PC-3 (cell line): ENCODE measurements around the gene EN1. TPM values are rescaled to one million over a fixed set of nuclear protein-coding genes. Genes with fewer than 3 reads are reported as not detected.

Source experiments
- ATAC-seq: fragments of 200-7000 bp; cut with Tn5 transposase; 2 replicates; pipeline ENCODE4 v1.9.1; 2020; ENCODE audit warnings: mild to moderate bottlenecking, moderate library complexity
- BruUV-seq: library from RNA; stranded (reverse); fragments of 400-500 nt; replicated peaks from 2 replicates; lab custom pipeline; 2021; lab: Mats Ljungman, UMichigan
- CTCF ChIA-PET: fragments of 300-600 bp; sonication (Branson Sonifier 250); formaldehyde crosslinking; loops from one replicate; lab custom pipeline; 2022; ENCODE audit warnings: antibody characterized with exemption; lab: Charles Lee
- POLR2A ChIA-PET: fragments of 300-600 bp; sonication (Branson Sonifier 250); formaldehyde crosslinking; loops from one replicate; lab custom pipeline; 2022; ENCODE audit warnings: antibody characterized with exemption; ENCODE audit not compliant: unreplicated experiment; lab: Charles Lee
- DNase-seq: peaks from one replicate; pipeline ENCODE4 v3.0.0-alpha.2; 2015
- H2AFZ ChIP-seq: fragments of 300-600 bp; sonication (generic); 2 replicates; pipeline ENCODE4 v1.6.0; 2016; ENCODE audit warnings: antibody characterized with exemption, low read length
- H3F3A ChIP-seq: fragments of 300-600 bp; sonication (generic); one replicate; pipeline ENCODE4 v1.6.0; 2017; ENCODE audit warnings: antibody characterized with exemption, low read length, control low read depth, mild to moderate bottlenecking; ENCODE audit not compliant: unreplicated experiment
- H3K27ac ChIP-seq: fragments of 300-600 bp; sonication (generic); 2 replicates; pipeline ENCODE4 v1.5.1; 2016; ENCODE audit warnings: mild to moderate bottlenecking, low read length
- H3K27me3 ChIP-seq: fragments of 300-600 bp; sonication (generic); 2 replicates; pipeline ENCODE4 v1.6.1; 2016; ENCODE audit warnings: low read length, mixed read lengths
- H3K36me3 ChIP-seq: fragments of 300-600 bp; sonication (generic); 2 replicates; pipeline ENCODE4 v1.6.1; 2016; ENCODE audit warnings: low read depth, mixed run types, low read length, mixed read lengths
- H3K4me1 ChIP-seq: fragments of 300-600 bp; sonication (generic); 2 replicates; pipeline ENCODE4 v1.5.1; 2016; ENCODE audit warnings: low read length; ENCODE audit not compliant: insufficient read depth
- H3K4me2 ChIP-seq: fragments of 300-600 bp; sonication (generic); 2 replicates; pipeline ENCODE4 v1.6.0; 2016; ENCODE audit warnings: low read length
- H3K4me3 ChIP-seq: fragments of 300-600 bp; sonication (generic); 2 replicates; pipeline ENCODE4 v1.5.1; 2016; ENCODE audit warnings: mild to moderate bottlenecking, low read length, mixed read lengths
- H3K79me2 ChIP-seq: fragments of 300-600 bp; sonication (generic); 2 replicates; pipeline ENCODE4 v1.6.1; 2017; ENCODE audit warnings: low read length, mixed read lengths
- H3K9ac ChIP-seq: fragments of 300-600 bp; sonication (generic); 2 replicates; pipeline ENCODE4 v1.6.0; 2016; ENCODE audit warnings: mild to moderate bottlenecking, low read length
- H3K9me2 ChIP-seq: fragments of 300-600 bp; sonication (generic); replicated peaks from 2 replicates; pipeline ENCODE4 v1.6.1; 2016; ENCODE audit warnings: mixed run types, low read length, mixed read lengths
- H3K9me3 ChIP-seq: fragments of 300-600 bp; sonication (generic); 2 replicates; pipeline ENCODE4 v1.6.1; 2016; ENCODE audit warnings: low read length, mixed read lengths
- H4K20me1 ChIP-seq: fragments of 300-600 bp; sonication (generic); 2 replicates; pipeline ENCODE4 v1.6.1; 2016; ENCODE audit warnings: low read length, mixed read lengths
- EZH2 ChIP-seq: fragments of 300-600 bp; sonication (generic); IDR thresholded peaks from one replicate; pipeline ENCODE4 v1.6.1; 2017; ENCODE audit warnings: antibody characterized with exemption, mild to moderate bottlenecking, low read length; ENCODE audit not compliant: unreplicated experiment
- EZH2phosphoT487 ChIP-seq: fragments of 300-600 bp; sonication (generic); IDR thresholded peaks from 2 replicates; pipeline ENCODE4 v1.6.1; 2018; ENCODE audit warnings: mild to moderate bottlenecking, antibody characterized with exemption, low read length, borderline replicate concordance
- intact Hi-C: fragments of 100-400 bp; cut with micrococcal nuclease; formaldehyde crosslinking; loops from 2 replicates; pipeline ENCODE4 v1.9.0; 2023
- total RNA-seq: library from RNA; depleted of rRNA; stranded (reverse); fragments of >200 nt; gene quantifications from 2 replicates; pipeline ENCODE4 v1.2.3, GENCODE V29; 2014
- TF ChIP-seq, protein P1 (sequence below): fragments of 300-600 bp; sonication (generic); conservative IDR thresholded peaks from 2 replicates; pipeline ENCODE4 v1.5.1; 2017; ENCODE audit warnings: antibody characterized with exemption, low read depth, mild to moderate bottlenecking, low read length

The EN1 gene
- total RNA-seq, 1 experiment from 2014 or later = 3.2 TPM

DNA sequence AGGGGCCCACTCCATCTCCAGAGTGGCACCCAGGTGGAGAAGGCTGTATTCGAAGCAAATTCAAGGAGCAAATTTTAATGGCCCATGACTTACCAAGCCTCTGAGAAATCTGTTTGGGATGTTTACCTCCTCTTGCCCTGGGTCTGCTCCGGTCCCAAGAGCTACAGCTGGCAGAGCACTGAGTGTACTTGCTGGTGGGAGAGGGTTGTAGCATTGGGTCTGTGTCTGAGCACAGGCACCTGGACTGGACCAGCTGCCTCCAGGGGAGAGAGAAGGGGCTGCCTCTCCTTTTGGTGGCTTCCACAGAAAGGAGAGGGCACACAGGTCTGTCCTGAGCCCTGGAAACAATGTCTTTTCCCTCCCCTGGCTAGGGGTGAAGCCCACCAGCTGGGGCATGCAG, 9.8 kb downstream of the EN1 start:
- H3K4me1 ChIP-seq = peaks cover 9% of the 10 kb centered on the region; the same call in 1 of the 2 replicates
- H3K9ac ChIP-seq = no peak overlapping the region
- no peak for DNase-seq
- H3K27ac ChIP-seq = no peak overlapping the region
- TF ChIP-seq, protein P1, sequence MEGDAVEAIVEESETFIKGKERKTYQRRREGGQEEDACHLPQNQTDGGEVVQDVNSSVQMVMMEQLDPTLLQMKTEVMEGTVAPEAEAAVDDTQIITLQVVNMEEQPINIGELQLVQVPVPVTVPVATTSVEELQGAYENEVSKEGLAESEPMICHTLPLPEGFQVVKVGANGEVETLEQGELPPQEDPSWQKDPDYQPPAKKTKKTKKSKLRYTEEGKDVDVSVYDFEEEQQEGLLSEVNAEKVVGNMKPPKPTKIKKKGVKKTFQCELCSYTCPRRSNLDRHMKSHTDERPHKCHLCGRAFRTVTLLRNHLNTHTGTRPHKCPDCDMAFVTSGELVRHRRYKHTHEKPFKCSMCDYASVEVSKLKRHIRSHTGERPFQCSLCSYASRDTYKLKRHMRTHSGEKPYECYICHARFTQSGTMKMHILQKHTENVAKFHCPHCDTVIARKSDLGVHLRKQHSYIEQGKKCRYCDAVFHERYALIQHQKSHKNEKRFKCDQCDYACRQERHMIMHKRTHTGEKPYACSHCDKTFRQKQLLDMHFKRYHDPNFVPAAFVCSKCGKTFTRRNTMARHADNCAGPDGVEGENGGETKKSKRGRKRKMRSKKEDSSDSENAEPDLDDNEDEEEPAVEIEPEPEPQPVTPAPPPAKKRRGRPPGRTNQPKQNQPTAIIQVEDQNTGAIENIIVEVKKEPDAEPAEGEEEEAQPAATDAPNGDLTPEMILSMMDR = no peak
- TF ChIP-seq EZH2phosphoT487 (no peak), EZH2 (no peak)
- no peaks in the 10 kb centered on the region for H3K9me3 ChIP-seq
- H3K4me2 ChIP-seq = no peak overlapping the region
- no peaks in the 10 kb centered on the region for H3K79me2 ChIP-seq
- no TSS peak for BruUV-seq
- no peak overlapping the region for H2AFZ ChIP-seq
- intact Hi-C loops = no loop called here
- no peaks in the 10 kb centered on the region for H3K9me2 ChIP-seq
- no peaks in the 10 kb centered on the region for H4K20me1 ChIP-seq
- H3K27me3 ChIP-seq = 0 out of 2 replicates have a peak, but pooled peaks cover 2% of the 10 kb centered on the region
- POLR2A ChIA-PET = no interaction called here
- H3F3A ChIP-seq = no peaks in the 10 kb centered on the region
- CTCF ChIA-PET = no interaction called here
- no peaks in the 10 kb centered on the region for H3K36me3 ChIP-seq
- no peak for ATAC-seq
- H3K4me3 ChIP-seq = no peak overlapping the region

DNA sequence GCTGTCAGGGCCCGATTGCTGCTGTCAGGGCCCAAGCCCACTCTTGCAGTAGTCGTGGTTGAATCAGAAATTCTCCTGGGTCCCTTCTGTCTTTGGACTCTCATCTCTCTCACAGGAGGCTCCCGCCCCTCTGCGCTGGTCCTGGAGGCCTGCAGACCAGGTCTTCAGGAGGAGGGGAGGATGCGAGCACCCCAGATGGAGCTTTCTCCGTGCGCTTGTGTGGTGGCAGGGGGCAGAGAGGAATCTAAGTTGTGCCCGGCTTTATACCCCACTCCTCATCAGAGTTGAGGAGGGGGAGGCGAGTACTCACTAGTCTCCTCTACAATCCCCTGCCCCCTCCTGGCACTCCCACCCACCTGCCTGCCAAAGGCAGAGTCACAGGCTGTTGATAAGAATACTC, 10.4 kb downstream of the EN1 start:
- Histone ChIP-seq H2AFZ (no peak overlapping the region), H3F3A (no peaks in the 10 kb centered on the region), H3K27me3 (0 out of 2 replicates have a peak, but pooled peaks cover 2% of the 10 kb centered on the region), H4K20me1 (no peaks in the 10 kb centered on the region), H3K9me3 (no peaks in the 10 kb centered on the region), H3K4me2 (no peak overlapping the region), H3K36me3 (no peaks in the 10 kb centered on the region), H3K27ac (no peak overlapping the region), H3K4me1 (peaks cover 9% of the 10 kb centered on the region; the same call in 1 of the 2 replicates), H3K9ac (no peak overlapping the region), H3K79me2 (no peaks in the 10 kb centered on the region), H3K9me2 (no peaks in the 10 kb centered on the region), H3K4me3 (no peak overlapping the region)
- no peak for TF ChIP-seq EZH2phosphoT487
- TF ChIP-seq EZH2 = no peak
- TF ChIP-seq, protein P1 = no peak
- POLR2A ChIA-PET = no interaction called here
- DNase-seq = no peak
- CTCF ChIA-PET = no interaction called here
- intact Hi-C loops = no loop called here
- no peak for ATAC-seq
- no TSS peak for BruUV-seq

DNA sequence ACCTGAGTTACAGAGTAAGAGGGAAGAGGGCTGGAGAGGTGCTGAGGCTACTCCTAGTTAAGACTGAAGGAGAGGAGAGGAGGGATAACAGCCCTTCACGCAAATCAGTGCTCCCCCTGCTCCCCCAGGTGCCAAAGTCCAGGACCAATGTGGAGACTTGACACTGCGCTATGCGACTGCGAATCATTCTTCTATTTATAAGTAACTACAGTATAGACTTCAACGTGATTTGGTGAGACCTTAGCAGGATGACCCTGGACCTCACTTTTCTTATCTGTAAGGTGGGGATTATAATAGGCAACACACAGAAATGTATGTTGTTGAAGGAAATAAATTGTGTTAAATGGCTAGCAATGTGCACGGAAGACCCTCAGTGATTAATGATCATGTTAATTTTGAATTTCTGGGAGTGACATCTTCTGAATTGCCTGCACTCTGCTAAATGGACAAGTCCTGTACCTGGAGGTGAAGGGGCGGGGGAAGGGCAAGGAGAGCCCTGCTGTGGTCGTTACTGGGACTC, 11.0 kb downstream of the EN1 start:
- no peaks in the 10 kb centered on the region for H3K9me2 ChIP-seq
- peak overlapping the region; percentile 84 for H2AFZ ChIP-seq
- no peaks in the 10 kb centered on the region for H3K36me3 ChIP-seq
- BruUV-seq = no TSS peak
- 0 out of 2 replicates have a peak, but pooled peaks cover 2% of the 10 kb centered on the region for H3K27me3 ChIP-seq
- H3F3A ChIP-seq = no peaks in the 10 kb centered on the region
- no peaks in the 10 kb centered on the region for H3K9me3 ChIP-seq
- H3K27ac ChIP-seq = no peak overlapping the region
- peak; percentile 45 for ATAC-seq
- peak overlapping the region; percentile 70 for H3K4me3 ChIP-seq
- H3K4me2 ChIP-seq = peak overlapping the region; percentile 91
- intact Hi-C loops = no loop called here
- H4K20me1 ChIP-seq = no peaks in the 10 kb centered on the region
- ChIA-PET POLR2A (no interaction called here), CTCF (no interaction called here)
- peaks cover 9% of the 10 kb centered on the region; the same call in 1 of the 2 replicates for H3K4me1 ChIP-seq
- H3K9ac ChIP-seq = peak overlapping the region; percentile 50; the same call in 1 of the 2 replicates
- TF ChIP-seq EZH2 (no peak), EZH2phosphoT487 (no peak)
- TF ChIP-seq, protein P1 = no peak
- no peak for DNase-seq
- H3K79me2 ChIP-seq = no peaks in the 10 kb centered on the region
